Tibial artery (tissue), 4 donors: ENCODE data around the gene HOXD8.

Source experiments
- DNase-seq, 2 donors: peaks; one replicate each; pipeline ENCODE4 v3.0.0-alpha.2; 2019
- H3K27ac ChIP-seq, 2 donors: fragments of 200-600 bp; sonication (generic) in 1 of 2; 1 replicate in 1 of 2; 2 replicates in 1 of 2; pipeline ENCODE4 v1.5.1; 2018 to 2019; ENCODE audit warnings: mild to moderate bottlenecking in 1 of 2
- H3K27me3 ChIP-seq, 2 donors: fragments of 200-600 bp; sonication (generic) in 1 of 2; one replicate each; pipeline versions ENCODE4 v1.5.1 to v1.6.0; 2016 to 2019
- H3K36me3 ChIP-seq, 3 donors: fragments of 200-600 bp; sonication (generic) in 2 of 3; one replicate each; pipeline ENCODE4 v1.5.1; 2016 to 2019; ENCODE audit warnings: mild to moderate bottlenecking in 2 of 3
- H3K4me1 ChIP-seq, 4 donors: fragments of 200-600 bp; sonication (generic) in 2 of 4; 1 replicate in 3 of 4; 2 replicates in 1 of 4; pipeline ENCODE4 v1.5.1; 2016 to 2019
- H3K4me3 ChIP-seq, 2 donors: fragments of 200-600 bp; sonication (generic) in 1 of 2; 1 replicate in 1 of 2; 2 replicates in 1 of 2; pipeline ENCODE4 v1.5.1; 2018 to 2019; ENCODE audit warnings: mild to moderate bottlenecking in 2 of 2
- H3K9me3 ChIP-seq, 3 donors: fragments of 200-600 bp; sonication (generic) in 1 of 3; one replicate each; pipeline ENCODE4 v1.5.1; 2016 to 2019
- CTCF ChIP-seq, 2 experiments: fragments of 200-600 bp in 1 of 2; fragments of 450-650 bp in 1 of 2; IDR thresholded peaks; one replicate each; pipeline ENCODE4 v1.5.1; 2017 to 2019; ENCODE audit warnings: antibody characterized with exemption in 2 of 2, mild to moderate bottlenecking in 1 of 2, moderate library complexity in 1 of 2
- intact Hi-C: fragments of 100-400 bp; cut with DNase I; formaldehyde crosslinking; loops from one replicate; pipeline ENCODE4 v1.15.0; 2023; ENCODE audit warnings: low total_unique reads

The HOXD8 gene

GRCh38 chr2:176099159-176099727 is 30.3 kb upstream of the HOXD8 start:
- intact Hi-C loops: loop anchor here (5.0 kb wide), 1 partner anchor 732 kb away; no protein-coding TSS in a partner anchor
- peaks cover 11 to 100% of the 10 kb centered on the region in 2 donors for H3K27me3 ChIP-seq
- DNase-seq: no peak

GRCh38 chr2:176099728-176100546 is 29.6 kb upstream of the HOXD8 start, which contains the start of gene HOXD12:
Gene HOXD12 (plus strand): TSS chr2:176099795. CDS start chr2:176099802, 7 bp downstream.
- DNase-seq: no peak
- no peaks in the 10 kb centered on the region for H3K36me3 ChIP-seq
- no peaks in the 10 kb centered on the region for H3K9me3 ChIP-seq
- peaks cover 11 to 100% of the 10 kb centered on the region in 2 donors for H3K27me3 ChIP-seq
- H3K4me1 ChIP-seq: peaks cover 0 to 56% (median 47%) of the 10 kb centered on the region in 4 donors
- H3K27ac ChIP-seq: no peak within 1 kb of the TSS
- TF ChIP-seq CTCF (IDR thresholded peaks at IDR 0.05): no peak
- H3K4me3 ChIP-seq: no peak within 1 kb of the TSS
- intact Hi-C loops: loop anchor here (5.0 kb wide), 1 partner anchor 733 kb away; no protein-coding TSS in a partner anchor

More at GRCh38 chr2:176099159-176099727, 30.3 kb upstream of the HOXD8 start:
- H3K4me1 ChIP-seq: peaks cover 0 to 49% (median 40%) of the 10 kb centered on the region in 4 donors
- H3K36me3 ChIP-seq: no peaks in the 10 kb centered on the region
- no peak overlapping the region for H3K27ac ChIP-seq
- TF ChIP-seq CTCF (IDR thresholded peaks at IDR 0.05): no peak
- no peaks in the 10 kb centered on the region for H3K9me3 ChIP-seq
- H3K4me3 ChIP-seq: no peak overlapping the region

GRCh38 chr2:176100547-176101140 is 28.9 kb upstream of the HOXD8 start:
- no peak overlapping the region for H3K27ac ChIP-seq
- no peak overlapping the region for H3K4me3 ChIP-seq
- H3K27me3 ChIP-seq: peaks cover 11 to 100% of the 10 kb centered on the region in 2 donors
- peaks cover 0 to 62% (median 49%) of the 10 kb centered on the region in 4 donors for H3K4me1 ChIP-seq
- intact Hi-C loops: no loop called here
- no peak for TF ChIP-seq CTCF (IDR thresholded peaks at IDR 0.05)
- H3K36me3 ChIP-seq: no peaks in the 10 kb centered on the region
- H3K9me3 ChIP-seq: no peaks in the 10 kb centered on the region
- DNase-seq: no peak

GRCh38 chr2:176101216-176101830 is 28.2 kb upstream of the HOXD8 start:
- no peaks in the 10 kb centered on the region for H3K36me3 ChIP-seq
- no peak for TF ChIP-seq CTCF (IDR thresholded peaks at IDR 0.05)
- peaks cover 13 to 100% of the 10 kb centered on the region in 2 donors for H3K27me3 ChIP-seq
- no peak for DNase-seq
- H3K4me3 ChIP-seq: no peak overlapping the region
- no peaks in the 10 kb centered on the region for H3K9me3 ChIP-seq
- peaks cover 0 to 62% (median 50%) of the 10 kb centered on the region in 4 donors for H3K4me1 ChIP-seq
- intact Hi-C loops: no loop called here
- H3K27ac ChIP-seq: no peak overlapping the region

- Histone ChIP-seq H3K4me1 (peaks cover 0 to 62% (median 51%) of the 10 kb centered on the region in 4 donors), H3K36me3 (no peaks in the 10 kb centered on the region), H3K4me3 (no peak overlapping the region), H3K27me3 (peaks cover 19 to 100% of the 10 kb centered on the region in 2 donors), H3K27ac (no peak overlapping the region), H3K9me3 (no peaks in the 10 kb centered on the region)
- no peak for DNase-seq
- intact Hi-C loops: no loop called here
- no peak for TF ChIP-seq CTCF (IDR thresholded peaks at IDR 0.05)
Observed at GRCh38 chr2:176101842-176102241, 27.7 kb upstream of the HOXD8 start.
